HG03571 (cell line): ENCODE data around the gene TNFAIP1.
A peak's percentile ranks its signal among the peaks of the same experiment; 100 is the strongest.

ENCODE experiments used
- ATAC-seq: cut with Tn5 transposase; IDR thresholded peaks from one replicate; pipeline ENCODE4 v1.9.1; 2021; ENCODE audit not compliant: unreplicated experiment

Gene TNFAIP1

GRCh38 chr17:28370744-28371103, 35.2 kb downstream of the TNFAIP1 start:
- no peak for ATAC-seq

DNA sequence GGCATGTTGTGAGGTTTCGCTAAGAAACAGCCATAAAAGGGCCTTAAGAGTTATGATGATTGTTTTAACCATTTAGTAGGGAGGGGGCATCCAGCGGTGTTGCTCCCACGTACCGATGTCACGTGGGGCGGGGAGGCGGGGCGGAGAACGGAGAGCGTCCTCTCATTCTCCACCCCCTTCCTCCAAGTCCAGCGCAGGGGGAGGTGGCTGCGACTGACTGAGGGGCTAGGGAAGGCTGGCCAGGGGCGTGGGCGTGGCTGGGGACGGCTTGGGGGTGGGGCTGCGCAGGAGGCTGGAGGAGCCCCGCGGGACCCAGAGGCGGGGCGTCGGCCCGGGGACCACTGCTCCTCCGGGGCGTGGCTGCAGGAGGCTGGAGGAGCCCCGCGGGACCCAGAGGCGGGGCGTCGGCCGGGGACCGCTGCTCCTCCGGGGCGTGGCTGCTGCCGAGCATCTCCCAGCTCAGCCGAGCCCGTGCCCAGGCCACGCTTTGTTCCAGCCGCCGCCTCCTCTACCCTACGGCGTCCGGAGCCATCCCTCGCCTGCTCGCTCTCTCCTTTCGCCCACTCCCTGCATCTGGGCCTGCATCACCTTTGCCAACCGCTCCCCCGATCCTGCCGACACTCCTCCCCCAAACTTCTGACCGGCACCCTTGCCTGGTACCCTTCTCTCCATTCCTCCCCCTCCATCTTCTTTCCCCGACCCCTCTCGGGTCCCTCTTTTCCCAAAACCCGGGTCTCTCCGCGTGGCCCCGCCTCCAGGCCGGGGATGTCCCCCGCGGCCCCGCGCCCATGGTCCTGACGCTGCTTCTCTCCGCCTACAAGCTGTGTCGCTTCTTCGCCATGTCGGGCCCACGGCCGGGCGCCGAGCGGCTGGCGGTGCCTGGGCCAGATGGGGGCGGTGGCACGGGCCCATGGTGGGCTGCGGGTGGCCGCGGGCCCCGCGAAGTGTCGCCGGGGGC, 36.0 kb downstream of the TNFAIP1 start, which contains the start of gene SARM1:
Gene SARM1, plus strand, starts transcription at position 450 of the 958 bp plus-strand sequence. Its CDS starts 339 bp downstream, at position 789.
- peak; percentile 68 for ATAC-seq

DNA sequence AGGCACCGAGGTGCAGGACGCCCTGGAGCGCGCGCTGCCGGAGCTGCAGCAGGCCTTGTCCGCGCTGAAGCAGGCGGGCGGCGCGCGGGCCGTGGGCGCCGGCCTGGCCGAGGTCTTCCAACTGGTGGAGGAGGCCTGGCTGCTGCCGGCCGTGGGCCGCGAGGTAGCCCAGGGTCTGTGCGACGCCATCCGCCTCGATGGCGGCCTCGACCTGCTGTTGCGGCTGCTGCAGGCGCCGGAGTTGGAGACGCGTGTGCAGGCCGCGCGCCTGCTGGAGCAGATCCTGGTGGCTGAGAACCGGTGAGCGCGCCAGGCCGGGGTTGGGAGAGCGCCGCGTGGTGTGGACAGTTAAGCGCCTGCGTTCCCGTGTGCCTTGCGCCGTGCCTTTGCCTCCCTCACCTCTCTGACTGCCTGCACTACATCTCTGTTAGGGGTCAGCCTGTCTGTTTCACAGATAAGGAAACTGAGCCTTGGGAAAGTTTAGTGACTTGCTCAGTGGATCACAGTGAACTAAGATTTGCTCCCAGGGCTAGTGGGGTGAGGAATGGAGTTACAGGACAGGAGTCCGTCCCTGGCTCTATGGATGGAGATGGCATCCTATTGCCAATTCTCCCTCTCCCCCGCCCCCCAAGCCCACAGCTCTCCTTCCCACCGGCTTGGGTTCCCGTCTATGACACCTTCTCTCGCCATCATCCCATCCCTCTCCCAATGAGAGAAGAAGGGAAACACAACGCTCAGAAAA, 36.8 kb downstream of the TNFAIP1 start:
- no peak for ATAC-seq

DNA sequence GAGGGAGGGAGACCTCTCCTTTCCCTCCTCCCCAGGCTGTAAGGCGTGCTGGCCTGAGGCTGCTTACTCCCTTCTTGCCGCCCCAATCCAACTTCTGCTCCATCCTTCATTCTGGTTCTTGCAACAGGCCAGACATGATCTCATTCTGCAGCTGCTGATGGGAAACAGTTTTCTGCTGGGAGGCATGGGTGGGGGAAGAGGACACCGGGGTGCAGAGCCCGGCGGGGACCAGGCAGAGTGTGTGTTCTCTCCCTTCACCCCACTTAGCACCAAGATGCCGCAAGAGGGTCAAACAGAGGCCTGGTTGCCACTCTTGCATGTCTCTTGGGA, 37.3 kb downstream of the TNFAIP1 start:
- ATAC-seq, result no peak

DNA sequence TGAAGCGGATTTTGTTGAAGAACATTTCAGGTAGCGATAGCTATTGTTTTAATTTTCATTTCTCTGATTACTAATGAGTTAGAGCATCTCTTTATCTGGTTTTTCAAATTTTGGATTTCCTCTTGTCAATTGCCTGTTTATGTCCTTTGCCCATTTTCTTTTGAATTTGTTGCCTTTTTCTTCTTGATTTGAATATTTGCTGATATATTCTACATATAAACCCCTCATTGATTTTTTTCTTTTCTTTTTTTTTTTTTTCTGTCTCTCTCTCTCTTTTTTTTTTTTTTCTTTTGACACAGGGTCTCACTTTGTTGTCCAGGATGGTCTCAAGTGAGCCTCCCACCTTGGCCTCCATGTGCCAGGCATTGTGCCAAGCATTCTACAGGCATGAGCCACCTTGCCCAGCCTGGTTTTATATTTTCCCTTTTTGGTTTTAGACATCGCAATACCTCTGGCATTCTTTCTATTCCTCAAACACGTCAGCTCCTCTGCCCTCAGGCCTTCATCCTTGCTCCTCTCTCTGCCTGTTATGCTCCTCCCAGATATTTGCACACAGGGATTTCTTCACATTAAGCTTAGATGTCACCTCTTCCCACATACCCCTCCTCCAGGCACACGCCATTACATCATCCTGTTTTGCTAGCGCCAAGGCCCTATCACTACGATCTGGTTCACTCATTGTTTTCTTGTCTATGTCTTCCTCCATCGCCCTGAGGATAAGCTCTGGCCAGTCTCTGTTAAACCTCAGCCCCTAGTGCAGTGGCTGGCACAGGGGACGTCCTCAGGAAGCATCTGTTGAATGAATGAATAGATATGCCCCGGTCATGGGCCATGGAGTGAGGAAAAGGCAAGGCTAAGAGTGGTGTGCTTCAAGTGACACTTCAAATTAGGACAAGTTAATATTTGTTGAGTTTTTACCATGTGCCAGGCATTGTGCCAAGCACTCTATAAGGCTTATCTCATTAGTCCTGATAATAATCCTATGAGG, 44.5 kb downstream of the TNFAIP1 start:
- no peak for ATAC-seq

DNA sequence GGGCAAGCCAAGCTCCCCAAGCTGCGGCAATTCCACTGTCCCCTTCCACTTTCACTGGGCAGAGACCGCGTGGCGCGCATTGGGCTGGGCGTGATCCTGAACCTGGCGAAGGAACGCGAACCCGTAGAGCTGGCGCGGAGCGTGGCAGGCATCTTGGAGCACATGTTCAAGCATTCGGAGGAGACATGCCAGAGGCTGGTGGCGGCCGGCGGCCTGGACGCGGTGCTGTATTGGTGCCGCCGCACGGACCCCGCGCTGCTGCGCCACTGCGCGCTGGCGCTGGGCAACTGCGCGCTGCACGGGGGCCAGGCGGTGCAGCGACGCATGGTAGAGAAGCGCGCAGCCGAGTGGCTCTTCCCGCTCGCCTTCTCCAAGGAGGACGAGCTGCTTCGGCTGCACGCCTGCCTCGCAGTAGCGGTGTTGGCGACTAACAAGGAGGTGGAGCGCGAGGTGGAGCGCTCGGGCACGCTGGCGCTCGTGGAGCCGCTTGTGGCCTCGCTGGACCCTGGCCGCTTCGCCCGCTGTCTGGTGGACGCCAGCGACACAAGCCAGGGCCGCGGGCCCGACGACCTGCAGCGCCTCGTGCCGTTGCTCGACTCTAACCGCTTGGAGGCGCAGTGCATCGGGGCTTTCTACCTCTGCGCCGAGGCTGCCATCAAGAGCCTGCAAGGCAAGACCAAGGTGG, 45.7 kb downstream of the TNFAIP1 start:
- ATAC-seq, result no peak

- peak; percentile 66 for ATAC-seq
Observed at GRCh38 chr17:28384281-28385036, 48.9 kb downstream of the TNFAIP1 start.

- no peak for ATAC-seq
Observed at GRCh38 chr17:28385037-28385400, 49.5 kb downstream of the TNFAIP1 start.

DNA sequence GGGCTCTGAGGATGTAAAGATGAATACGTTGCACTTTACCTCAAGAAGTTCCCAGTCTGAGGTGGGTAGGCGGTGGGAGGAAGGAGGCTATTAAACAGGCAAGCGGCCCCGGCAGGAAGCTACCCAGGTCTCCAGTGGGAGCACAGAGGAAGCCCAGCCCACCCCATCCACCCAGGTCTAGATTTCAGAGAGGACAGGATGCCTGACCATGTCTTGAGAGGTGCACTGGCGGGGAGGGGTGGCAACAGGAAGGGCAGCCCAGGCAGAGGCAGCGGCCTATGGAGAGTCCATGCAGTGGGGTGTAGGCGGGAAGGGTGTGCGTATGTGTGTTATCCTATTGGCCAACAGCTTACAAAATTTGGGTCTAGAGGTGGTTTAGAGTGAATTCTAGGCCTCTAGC, 49.8 kb downstream of the TNFAIP1 start:
- ATAC-seq, result no peak

GRCh38 chr17:28386391-28386790, 50.8 kb downstream of the TNFAIP1 start:
- no peak for ATAC-seq

DNA sequence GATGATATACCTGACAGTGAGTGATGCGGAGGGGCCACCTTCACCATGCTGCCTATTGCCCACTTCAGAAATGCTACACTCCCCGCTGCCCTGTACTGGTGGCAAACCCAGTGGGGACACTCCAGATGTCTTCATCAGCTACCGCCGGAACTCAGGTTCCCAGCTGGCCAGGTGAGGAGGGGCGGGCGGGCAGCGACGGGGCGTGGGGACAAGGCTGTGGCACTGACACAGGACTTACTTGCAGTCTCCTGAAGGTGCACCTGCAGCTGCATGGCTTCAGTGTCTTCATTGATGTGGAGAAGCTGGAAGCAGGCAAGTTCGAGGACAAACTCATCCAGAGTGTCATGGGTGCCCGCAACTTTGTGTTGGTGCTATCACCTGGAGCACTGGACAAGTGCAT, 52.5 kb downstream of the TNFAIP1 start:
- no peak for ATAC-seq

DNA sequence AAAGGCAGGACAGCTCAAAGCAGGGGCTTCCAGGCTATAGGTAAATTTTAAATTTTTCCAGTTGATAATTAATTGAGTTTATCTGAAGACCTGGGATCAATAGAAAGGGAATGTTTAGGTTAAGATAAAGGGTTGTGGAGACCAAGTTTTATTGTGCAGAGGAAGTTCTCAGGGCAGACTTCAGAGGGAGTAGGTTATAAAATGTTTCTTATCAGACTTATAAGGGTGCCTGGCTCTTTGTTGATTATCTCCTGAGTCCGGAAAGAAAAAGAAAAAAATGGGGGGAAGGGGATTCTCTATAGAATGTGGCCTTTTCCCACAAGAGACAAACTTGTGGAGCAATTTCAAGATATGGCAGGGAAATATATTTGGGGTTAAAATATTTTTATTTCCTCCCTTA, 54.6 kb downstream of the TNFAIP1 start:
- no peak for ATAC-seq

DNA sequence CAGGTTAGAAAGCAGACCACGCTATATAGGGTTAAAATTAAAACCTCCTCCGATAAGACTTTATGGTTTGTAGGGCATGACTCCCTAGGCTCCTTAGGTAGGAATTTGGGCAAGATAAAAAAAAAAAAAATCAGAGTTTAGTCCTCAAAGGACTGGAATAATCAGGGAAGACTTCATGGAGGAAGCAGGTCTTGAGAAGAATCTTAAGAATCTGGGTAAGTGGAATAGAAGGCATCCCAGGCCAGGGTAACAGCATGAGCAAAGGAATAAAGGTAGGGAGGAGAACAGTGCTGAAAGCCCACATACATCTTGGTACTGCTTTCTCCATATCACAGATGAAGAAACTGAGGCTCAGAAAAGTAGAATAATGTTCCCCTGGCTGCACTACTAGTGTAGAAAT, 55.0 kb downstream of the TNFAIP1 start:
- no peak for ATAC-seq

GRCh38 chr17:28390984-28391383, 55.4 kb downstream of the TNFAIP1 start:
- ATAC-seq, result no peak

- ATAC-seq, result no peak
Observed at GRCh38 chr17:28391401-28391800, 55.8 kb downstream of the TNFAIP1 start.

DNA sequence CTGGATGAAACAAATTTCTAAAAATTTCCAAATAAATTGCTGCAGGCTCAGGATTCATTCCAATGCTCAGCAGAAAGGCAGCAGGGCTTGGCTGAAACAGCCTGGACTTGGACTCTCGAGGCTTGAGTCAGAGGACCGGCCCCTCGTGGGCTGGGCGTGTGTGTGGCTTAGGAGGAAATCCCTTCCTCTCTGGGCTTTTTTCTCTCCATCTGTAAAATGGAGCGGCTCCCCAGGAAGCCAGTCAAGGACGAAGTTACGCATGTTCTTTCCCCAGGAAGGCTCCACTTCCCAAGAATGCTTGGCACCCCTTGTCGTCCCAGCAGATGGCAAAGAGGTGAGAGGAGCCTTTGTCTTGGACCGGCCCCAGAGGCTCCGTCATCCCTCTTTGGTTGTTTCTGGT, 56.9 kb downstream of the TNFAIP1 start:
- no peak for ATAC-seq

DNA sequence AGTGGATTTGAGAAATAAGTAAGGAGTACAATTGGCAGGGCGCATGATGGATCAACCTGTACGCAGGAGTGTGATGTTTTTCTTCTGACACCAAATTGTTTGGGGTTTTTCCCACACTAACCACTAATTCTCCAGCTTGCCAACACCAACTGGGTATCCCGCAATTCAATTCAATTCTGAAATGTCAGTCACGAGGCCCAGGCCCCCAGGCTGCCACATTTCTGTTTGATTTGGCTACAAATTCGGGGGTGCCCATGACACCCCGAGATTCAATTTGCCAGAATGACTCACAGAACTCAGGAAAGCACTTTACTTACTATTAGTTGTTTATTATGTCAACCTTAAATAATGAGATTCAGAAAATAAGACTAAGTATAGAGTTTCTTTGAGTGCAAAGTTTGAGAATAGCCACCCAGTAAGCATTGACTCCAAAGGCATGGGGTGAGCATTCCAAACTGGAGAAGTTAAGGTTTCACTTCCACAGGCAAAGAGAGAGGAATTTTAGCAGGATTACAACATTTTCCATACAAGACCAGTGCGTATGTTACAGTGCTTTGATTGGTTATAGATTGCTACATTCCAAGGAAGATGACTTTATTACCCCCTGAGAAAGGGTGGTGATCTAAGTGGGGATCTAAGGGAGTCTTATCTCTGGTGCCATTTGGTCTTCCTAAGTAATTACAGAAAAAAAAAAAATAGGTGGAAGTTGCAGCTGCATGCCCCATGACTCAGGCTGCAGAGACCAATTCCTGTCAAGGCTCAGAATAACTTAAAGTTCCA, 59.0 kb downstream of the TNFAIP1 start:
- no peak for ATAC-seq

- no peak for ATAC-seq
Observed at GRCh38 chr17:28395426-28395825, 59.9 kb downstream of the TNFAIP1 start.

- ATAC-seq, result no peak
Observed at GRCh38 chr17:28395968-28396367, 60.4 kb downstream of the TNFAIP1 start.
